Retinal pigment epithelial cell (primary cell): ENCODE measurements around the gene SORCS2.

Source experiments
- DNase-seq: peaks from one replicate; pipeline ENCODE4 v3.0.0-alpha.2; 2010; ENCODE audit warnings: low read depth
- H3K4me3 ChIP-seq: 2 replicates; pipeline ENCODE4 v1.5.1; 2011; ENCODE audit warnings: mild to moderate bottlenecking, low read length, control low read depth, moderate library complexity
- TF ChIP-seq, protein P1 (sequence below): conservative IDR thresholded peaks from 2 replicates; pipeline ENCODE4 v1.5.1; 2011; ENCODE audit warnings: low read depth, low read length, control low read depth, inconsistent platforms

SORCS2 gene

DNA sequence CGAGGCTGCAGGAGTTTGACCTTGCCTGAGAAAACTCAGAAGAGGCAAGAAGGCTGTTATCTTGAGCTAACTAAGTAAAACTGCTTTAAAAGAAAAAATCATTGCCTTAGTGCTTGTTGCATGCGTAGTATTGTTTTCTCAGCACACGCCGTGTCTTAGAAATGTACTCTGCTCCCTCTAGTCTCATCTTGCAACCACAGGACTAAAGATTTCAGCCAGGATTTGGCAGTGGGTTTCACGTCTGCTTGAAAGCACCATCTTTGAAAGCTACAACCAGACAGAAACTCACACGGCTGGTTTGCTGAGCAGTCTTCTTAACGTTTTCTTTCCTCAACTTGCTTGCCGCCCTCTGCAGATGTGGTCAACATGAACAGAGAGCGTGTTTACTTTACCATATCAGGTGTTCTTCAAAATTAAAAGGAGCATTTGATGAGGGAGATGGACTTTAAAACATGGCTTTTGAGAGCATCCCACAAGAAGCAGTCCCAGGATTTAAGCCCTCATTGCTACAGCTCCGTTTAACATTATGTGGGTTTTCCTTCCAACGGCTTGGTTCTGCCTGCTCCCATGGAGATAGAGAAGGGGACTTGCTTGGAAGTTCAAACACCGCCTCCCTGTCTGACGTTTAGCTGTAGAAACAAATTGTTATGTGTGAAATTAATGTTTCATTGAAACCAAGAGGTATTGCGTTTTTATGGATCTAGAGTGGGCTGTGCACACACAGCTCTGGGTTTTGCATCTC is 3.4 kb downstream of the SORCS2 start:
- TF ChIP-seq, protein P1, sequence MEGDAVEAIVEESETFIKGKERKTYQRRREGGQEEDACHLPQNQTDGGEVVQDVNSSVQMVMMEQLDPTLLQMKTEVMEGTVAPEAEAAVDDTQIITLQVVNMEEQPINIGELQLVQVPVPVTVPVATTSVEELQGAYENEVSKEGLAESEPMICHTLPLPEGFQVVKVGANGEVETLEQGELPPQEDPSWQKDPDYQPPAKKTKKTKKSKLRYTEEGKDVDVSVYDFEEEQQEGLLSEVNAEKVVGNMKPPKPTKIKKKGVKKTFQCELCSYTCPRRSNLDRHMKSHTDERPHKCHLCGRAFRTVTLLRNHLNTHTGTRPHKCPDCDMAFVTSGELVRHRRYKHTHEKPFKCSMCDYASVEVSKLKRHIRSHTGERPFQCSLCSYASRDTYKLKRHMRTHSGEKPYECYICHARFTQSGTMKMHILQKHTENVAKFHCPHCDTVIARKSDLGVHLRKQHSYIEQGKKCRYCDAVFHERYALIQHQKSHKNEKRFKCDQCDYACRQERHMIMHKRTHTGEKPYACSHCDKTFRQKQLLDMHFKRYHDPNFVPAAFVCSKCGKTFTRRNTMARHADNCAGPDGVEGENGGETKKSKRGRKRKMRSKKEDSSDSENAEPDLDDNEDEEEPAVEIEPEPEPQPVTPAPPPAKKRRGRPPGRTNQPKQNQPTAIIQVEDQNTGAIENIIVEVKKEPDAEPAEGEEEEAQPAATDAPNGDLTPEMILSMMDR: no peak
- H3K4me3 ChIP-seq: no peak overlapping the region
- no peak for DNase-seq

DNA sequence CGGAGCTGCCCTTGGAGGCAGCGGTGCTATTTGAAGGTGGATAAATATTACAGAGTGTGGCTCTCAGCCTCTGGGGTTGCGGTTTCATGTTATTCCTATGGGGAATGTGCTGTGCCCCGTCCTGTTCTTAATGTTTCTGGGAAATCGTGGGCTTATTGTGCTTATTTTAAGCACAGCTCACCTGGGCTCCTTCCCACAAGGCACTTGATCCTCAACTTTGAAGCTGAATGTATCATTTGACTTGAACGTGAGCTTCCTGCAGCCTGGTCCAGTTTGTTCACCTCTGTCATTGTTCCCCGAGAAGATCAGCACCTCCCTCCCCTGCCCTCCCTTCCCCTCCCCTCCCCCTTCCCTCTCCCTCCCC is 3.9 kb downstream of the SORCS2 start:
- DNase-seq: no peak
- TF ChIP-seq, protein P1: no peak
- H3K4me3 ChIP-seq: no peak overlapping the region

DNA sequence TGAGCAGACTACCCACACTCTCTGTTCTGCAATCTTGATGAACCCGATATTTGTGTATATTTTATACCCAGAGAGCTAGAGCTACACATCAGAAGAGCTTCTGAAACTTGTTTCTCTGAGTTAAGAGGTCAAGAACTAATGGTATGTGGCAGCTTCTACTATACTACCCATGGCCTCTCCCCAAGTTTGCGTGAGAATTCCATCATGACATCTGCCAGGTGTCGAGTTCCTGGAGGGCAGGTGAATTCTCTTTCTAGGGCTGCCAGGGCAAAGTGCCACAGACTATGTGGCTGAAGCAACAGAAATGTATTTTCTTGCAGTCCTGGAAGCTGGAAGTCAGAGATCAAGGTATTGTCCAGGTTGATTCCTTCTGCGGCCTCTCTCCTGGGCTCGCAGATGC is 4.4 kb downstream of the SORCS2 start:
- TF ChIP-seq, protein P1: no peak
- no peak overlapping the region for H3K4me3 ChIP-seq
- no peak for DNase-seq

DNA sequence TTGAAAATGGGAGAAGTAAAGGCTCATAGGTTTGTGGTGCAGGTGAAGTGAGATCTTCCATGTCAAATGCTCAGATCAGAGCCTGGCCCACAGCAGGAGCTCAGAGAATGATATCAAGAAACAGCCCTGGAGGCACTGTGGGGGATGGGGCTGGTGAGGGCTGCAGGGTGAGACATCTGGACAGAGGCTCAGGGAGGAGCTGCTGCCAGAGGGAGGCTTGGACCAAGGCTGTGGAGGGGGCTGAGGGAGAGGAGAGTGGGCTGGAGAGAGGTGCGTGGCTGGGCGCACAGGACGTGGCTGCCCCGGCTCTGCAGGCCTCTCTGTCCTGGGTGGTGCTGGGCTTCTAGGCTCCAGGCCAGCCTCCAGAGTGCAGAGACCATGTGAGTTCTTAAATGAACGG is 5.6 kb downstream of the SORCS2 start:
- H3K4me3 ChIP-seq: no peak overlapping the region
- no peak for DNase-seq
- TF ChIP-seq, protein P1: no peak

DNA sequence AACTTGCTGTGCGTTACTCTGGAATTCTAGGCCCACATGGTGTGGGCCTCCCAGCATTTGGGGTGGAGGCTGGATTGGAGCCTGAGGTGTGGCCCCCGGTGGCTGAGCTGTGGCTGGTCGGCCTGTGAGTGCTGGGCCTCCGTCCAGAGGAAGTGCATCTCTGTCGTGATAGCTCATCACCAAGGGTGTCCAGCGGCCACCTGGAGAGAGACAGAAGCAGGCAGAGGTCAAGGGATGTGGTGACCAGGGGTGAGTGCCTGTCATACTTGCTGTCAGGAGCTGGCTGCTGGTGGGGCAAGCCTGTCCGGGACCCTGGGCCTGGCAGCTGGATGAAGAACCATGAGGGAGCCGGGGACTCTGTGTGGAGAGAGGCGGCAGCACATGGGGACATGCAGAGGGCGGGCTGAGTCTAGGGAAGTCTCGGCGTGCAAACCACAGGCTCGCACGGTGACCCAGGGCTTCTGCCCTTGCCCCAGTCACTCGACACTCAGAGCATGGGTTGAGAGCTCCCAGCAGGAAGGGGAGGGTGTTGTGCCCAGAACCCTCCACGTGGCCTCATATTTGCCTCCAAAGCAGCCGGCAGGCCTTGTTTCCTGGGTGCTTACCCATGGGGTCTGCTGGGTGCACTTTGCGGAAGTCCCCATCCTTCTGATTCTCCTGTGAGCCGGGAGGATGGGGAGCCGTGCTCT is 6.2 kb downstream of the SORCS2 start:
- TF ChIP-seq, protein P1: no peak
- DNase-seq: no peak

DNA sequence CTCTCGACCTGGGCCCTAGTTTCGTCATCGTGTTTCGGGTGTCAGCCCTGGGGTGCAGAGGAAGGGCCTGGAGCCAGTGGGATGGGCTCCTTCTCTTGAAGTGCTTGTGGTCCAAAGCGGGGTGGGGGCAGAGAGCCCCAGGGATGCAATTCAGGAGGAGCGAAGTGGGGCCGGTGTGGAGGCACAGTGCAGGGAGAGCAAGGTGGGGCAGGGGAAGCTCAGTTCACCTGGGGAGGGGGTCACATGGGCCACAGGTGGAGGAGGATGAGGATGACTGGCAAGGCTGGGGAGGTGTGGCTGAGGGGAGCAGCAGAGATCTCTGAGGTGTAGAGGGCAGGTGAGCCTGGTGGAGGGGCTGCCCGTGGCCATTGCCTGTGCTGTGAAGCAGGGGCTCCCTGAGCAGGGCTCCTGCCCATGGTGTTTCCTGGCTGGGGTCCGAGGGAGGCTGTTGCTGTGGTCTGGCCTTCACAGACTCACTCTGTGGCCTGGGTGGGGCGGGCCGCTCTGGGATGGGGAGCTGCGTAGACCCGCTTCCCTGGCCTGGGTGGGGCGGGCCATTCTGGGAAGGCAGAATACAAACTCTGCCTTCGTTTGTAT is 6.9 kb downstream of the SORCS2 start:
- TF ChIP-seq, protein P1: no peak
- no peak for DNase-seq

More for the DNA sequence above, 6.2 kb downstream of the SORCS2 start:
- H3K4me3 ChIP-seq: no peak overlapping the region

More for the DNA sequence above, 6.9 kb downstream of the SORCS2 start:
- no peak overlapping the region for H3K4me3 ChIP-seq
